ENCODE measurements around the gene CACNA2D4.

CACNA2D4 gene

DNA sequence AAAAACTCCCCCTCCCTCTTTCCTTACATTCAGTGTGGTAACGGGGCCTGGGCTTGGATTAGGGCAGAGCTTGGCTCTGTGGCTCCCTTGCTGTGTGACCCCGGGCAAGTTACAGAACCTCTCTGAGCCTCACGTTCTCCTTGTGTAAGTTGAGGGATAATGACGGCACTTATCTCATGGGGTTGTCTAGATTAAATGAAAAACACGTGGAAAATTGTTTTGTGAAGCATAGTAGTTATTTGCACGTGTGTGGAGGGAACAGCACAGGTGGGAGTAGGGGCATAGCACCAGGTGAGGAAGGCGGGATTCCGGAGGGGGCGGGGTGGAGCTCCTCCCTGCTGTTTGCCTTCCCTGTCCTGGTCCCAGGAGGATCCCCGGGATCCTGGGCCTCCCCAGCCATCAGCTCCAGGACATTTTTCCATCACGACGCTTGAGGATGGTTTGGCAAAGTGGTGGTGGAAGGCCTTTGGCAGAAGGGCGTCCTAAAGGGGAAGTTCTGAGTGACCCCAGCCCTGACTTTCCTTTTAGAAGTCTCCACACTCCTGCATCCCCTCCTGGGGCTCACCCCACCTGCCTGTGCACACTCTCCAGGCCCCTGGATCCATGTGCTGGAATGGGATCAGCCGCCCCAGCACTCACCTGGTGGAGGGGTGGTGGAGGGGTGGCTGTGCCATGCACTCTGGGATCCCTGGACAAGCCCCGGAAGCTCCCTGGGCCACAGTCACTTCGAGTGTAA lies 75.4 kb downstream of the CACNA2D4 start:
- DNase-seq, result no peak

DNA sequence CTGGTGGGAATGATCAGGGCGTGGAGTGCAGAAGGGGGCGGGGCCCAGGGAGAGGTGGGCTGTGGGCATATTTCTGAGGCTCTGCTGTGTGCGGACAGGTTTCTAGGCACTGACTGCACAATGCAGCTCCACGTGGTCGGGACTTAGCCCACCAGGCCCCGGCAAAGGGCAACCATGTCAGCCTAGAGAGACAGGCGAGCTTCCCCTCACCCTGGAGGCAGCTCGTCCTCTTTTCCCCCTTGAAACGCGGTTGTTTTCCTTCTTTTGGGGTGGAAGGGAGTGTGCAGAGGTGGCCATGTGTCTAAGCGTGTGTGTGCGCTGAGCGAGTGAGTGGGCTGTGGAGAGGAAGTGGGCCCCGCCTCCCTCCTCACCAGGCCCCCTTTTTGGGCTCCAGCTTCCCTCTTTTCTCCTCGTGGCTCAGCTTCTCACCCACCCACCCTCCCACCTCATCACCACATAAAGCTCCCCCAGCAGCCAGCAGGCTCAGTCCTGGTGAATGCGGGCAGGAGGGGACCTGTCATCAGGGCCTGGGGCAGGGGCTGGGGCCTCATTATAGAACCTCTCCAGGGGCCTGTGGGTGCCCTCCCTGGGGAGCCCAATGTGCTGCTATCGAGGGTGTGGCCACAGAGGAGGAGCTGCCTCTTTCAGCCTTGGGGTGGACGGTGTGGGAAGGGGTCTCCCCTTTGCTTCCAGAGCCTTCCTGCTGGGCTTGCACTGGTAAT lies 76.1 kb downstream of the CACNA2D4 start:
- no peak for DNase-seq

DNA sequence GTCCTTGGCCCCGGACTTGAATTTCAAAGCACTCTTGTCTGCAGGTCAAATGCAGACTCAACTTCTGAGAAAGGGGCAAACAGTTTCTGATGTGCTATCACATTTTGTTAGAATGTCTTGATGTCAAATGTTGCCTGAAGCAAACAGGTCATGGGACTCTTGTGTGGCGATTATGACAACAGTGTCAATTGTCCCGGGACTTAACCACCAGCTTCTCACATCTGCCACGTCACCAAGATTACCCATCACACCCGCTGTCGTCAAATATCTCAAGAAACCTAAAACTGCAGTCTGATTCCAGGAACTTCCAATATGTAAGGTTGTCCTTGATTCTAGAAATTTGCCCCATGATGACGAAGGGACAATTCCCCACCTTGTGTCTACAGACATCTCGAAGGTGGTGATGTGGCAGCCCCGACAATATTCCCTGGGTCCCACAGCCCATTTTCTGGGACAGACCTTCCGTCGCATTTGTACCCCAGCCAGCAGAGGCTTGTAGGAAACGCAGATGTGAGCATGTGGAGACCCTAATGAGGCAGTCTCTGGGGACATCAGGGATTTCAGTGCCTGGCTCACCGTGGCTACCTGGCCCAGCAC lies 76.8 kb downstream of the CACNA2D4 start:
- no peak for DNase-seq

DNA sequence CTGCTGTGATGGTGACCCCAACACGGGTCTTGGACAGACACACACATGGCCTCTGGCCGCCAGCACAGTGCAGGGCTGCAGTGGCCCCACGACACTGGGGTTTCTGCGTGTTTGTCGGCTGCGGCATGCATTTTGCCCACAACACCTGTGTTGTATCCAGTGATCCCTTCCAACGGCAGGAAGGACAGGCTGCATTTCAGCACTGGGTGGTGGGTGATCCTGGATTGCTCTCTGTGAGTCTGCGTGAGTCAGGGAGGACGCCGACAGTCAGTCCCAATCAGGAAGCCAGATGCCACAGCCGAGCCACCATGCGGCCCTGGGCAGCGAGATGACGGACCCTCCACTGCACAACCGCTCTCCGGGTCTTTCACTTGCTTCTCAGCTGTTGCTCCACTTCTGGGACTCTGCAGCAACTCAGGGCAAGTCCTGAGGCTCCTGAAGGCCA lies 77.4 kb downstream of the CACNA2D4 start:
- no peak for DNase-seq

DNA sequence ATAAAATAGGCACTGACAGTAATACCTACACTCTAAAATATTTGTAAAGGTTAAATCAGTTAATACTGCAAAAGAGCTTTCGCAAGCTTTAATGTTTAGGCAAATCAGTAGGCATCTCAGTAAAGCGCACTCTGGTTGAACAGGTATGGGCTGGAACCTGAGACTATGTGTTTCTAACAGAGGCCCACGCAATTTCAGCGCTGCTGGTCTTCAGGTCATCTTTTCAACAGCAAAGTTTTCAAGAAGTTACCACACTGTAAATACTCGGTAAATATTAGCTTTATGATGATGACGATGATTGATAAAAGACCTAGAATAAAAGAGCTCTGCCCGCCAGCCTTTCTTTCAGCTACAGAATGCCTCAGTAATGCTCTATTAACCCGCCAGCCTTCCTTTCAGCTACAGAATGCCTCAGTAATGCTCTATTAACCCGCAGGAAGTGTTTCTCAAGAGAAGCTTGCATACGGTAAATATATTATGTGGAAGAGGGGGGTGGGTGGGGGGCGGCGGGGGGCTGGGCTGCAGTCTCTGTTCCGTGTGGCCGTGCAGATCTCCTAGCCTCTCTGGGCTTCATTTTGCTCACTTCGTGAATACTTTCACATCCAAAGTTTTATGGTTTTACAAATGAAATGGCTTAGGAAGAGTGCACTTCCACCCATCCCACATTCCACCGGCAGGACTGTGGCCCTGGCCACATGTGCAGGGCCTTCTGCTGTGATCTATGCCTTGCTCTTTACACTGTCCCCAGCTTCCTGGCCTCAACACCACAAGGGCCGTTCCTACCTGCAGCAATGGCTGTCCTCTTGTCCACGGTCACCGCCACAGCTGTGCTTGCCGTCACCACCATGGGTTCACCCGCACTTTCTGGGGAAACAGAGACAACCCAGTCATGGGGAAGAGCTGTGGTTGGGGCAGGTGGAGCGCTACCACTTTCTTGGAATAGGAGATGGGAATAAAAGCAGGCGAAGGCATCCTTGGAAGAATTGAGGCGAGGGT lies 78.2 kb downstream of the CACNA2D4 start:
- DNase-seq, result peak; percentile 62

DNA sequence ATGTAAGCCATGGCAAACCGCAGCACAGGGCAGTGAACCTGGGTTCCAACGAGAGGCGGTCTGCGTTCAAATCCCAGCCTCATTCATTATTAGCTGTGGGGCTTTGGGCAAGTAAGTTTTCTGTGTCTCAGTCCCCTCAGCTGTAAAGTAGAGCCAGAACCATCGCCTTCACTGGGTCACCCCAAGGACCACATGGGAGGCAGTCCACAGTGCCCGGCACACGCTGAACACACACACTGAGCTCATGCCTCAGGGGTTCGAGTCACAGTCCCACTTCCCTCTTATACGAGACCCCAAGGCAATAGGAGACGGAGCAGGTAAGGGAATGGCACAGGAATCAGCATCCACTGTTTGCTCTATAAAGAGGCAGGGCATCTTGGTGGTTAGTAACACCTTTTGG lies 79.0 kb downstream of the CACNA2D4 start:
- DNase-seq, result no peak

DNA sequence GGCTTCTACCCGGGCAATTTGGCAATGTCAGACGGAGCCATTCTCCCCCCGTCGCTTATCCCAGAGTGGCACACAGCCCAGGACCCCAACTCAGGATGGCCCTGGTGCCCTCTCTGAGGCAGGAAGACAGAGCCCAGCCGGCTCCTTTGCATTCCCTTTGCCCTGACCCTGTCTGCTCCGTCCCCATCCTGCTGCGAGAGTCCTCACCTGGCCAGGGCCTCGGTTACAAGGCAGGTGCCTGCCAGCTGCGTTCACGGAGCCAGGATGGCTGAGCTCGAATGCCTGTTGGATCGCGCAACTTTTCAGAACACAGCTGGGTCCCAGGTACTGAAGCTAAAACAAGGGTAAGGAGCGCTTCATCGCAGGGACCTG lies 79.5 kb downstream of the CACNA2D4 start:
- DNase-seq, result no peak

DNA sequence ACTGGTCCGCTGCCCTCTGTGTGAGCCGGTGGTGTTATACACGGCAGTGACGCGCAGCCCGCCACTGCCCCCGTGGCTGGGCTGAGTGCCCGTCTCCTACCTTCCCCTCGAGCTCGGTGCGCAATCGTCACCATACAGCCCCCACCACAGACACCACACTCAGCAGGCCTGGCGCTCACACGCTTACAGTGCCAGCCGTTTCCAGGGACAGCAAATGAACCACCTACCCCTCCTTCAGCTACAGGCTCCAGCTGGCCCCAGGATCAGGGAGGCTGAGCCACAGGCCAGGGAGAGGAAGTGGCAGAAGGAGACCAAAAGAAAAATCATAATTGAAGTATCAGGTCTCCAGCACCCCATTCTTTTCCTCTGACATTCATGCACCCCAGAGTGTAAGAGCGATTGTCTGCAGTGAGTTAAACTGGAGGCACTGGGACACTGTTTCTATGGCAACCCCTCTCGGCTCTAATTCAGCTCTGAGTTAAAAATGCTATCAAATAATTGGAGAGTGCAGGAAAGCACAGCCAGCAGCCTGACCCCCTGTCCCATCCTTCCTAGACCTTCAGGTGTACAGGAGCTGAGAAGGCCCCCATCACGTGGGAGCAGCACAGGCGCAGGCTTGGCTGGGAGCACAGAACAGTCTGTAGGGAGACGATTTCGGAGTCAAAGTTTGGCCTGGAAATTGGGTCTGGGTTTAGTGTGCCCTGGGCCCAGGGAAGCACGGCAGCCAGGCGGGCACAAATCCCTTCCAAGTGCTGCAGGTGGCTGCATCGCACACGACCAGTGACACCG lies 80.1 kb downstream of the CACNA2D4 start:
- peak; percentile 85 for DNase-seq

DNA sequence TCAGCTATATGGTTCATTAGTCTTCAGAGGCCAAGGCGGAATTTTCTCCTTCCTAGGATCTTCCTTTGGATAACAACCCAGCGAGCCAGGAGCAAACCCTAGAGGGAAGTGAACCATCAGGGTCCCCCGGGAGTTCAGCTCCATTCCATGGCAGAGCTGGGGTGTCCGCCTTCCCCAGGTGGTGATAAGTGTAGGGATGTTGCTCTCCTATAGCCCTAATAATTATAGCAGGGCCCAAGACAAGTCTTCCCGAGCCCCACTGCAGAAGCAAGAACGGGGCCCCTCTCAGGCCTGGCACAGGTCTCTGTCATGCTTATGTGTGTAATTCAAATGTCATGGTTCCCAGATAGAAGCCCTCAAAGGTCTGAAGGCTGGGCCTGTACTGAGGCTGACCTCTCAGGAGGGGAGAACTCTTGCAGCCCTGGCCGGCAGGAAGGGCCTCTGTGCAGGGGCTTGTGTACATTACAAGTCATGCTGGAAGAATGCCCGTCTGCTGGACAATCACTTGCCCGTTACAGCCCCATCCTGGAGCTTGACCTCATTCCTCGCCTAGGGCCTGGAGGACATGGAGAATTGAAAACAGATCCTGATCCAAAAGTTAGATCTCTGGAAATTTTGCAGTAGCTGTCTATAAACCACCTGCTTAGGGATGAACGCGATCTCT lies 80.8 kb downstream of the CACNA2D4 start:
- DNase-seq, result no peak

DNA sequence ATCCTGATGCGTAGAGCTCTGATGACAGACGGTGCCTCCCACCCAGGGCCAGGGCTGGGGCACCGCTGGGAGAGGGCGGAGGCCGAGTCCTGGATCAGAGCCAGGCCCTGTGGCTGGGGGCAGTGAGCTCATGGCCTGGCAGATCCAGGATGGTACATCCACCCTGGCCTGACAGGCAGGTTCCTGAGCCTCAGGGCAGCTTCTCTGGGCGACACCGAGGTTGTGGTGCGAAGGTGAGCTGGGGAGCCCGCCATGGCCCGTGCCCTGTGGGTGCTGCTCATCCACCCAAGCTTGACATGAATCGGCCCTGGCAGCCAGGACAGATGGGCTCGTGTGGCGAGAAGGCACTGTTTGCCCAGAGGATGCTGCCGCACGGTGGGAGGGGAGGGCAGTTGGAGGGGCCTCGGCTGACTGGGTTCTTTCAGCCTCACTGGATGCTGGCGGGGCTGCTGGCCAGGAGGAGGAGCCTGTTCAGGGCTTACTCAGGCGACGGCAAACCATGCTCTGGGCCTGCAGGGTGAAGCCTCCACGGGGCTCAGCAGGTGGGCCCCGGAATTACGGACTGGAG lies 81.5 kb downstream of the CACNA2D4 start:
- DNase-seq, result peak; percentile 95

DNA sequence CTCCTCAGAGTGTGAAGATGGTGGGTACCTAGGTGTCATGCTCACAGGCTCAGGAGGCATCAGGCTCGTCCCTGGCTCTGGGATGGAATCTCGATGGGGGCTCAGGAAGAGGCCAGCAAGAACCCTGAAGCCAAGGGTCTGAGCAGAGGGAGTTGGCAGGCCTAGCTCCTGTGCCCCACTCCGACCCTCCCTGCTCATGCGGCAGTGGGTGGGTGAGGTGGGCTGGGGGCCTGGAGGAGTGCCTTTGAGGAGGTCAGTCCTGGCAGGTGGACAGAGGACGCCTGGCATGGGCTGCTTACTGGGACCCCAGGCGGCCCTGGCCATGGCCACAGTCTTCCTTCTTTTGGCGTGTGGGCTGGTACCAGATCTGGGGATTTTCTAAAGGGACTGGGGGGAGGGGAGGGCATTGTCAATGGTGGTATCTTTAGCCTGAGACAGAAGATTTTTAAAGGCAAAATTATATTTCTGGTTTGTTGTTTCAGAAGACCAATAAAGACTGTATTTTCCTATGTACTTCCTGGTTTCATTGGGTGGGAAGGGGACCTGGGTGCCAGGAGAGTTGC lies 82.1 kb downstream of the CACNA2D4 start:
- DNase-seq, result no peak

DNA sequence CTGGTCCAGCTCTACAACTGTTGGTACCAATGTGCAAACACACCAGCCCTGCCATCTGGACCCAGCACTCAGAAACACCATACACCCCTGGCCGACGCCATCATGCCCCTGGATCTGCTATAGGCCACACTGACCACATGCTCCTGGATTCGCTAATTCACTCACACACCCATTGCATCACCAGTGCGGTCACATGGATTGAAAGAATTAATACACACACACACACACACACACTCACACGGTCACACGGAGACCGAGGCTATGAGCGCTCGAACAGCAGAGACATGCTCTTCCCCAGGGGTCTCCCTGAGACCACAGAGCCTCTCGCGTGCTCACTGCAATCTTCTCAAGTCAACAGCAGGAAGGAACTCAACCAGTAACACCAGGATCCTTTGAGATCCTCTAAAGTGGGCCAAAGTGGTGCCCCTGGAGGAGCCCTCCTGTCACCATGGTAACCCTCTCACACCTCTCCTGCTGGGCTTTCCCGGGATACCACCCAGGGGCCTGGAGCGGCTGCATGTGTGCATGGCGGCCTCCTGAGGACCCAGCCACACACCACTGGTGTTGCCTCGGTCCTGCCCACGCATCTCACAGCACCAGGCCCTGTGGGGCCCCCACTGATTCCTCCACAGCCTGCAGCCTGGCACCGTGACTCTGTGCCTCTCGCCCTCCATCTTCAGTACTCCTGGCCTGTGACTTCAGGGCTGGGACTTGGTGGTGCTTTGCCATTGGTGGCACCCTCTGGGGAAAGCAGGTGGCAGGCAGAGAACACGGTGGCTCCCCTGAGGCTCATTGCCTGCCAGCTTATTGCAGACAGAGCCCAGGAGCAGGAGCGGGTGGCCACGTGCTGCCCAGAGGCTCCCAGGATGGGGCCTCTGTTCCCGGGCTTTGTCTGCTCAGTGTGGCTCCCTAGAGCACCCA lies 83.0 kb downstream of the CACNA2D4 start:
- peak; percentile 47 for DNase-seq

DNA sequence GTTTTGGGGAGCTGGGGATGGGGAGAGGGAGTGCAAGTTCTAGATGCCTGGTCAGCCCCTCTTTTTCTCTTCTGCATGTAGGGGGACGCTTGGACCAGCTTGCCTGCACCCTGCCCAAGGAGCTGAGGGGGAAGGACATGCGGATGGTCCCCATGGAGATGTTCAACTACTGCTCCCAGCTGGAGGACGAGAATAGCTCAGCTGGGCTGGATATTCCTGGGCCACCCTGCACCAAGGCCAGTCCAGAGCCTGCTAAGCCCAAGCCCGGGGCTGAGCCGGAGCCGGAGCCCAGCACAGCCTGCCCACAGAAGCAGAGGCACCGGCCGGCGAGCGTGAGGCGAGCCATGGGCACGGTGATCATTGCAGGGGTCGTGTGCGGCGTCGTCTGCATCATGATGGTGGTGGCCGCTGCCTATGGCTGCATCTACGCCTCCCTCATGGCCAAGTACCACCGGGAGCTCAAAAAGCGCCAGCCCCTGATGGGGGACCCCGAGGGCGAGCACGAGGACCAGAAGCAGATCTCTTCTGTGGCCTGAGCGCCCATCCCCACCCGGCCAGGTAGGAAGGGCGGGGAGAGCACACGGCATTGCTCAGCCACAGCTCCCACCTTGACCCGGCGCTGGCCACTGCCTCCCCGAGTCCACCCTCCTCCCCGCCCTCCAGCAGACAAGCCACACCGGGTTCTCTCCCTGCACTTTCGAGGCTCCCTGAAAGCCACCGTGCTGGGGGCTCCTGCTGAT lies 84.1 kb downstream of the CACNA2D4 start:
- no peak for DNase-seq

DNA sequence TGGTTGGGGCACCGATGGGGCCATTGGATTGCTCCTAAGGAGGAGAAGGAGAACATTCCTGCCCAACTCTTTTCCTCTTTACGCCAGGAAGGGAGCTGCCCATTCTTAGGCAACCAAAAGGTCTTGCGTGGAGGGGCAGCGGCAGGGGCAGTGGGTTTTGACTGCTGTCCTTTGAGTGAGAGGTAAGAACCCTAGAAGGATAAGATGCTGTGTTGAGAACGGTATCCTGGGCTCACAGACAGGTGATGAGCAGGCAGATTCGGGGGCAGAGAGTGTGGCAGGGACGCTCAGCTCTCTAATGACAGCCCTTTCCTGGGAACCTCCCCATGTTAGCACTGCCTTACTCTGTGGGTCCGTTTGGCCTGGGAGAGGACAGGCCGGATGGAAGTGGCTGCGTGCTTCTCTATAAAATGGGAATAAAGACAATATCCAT lies 84.8 kb downstream of the CACNA2D4 start:
- no peak for DNase-seq

DNA sequence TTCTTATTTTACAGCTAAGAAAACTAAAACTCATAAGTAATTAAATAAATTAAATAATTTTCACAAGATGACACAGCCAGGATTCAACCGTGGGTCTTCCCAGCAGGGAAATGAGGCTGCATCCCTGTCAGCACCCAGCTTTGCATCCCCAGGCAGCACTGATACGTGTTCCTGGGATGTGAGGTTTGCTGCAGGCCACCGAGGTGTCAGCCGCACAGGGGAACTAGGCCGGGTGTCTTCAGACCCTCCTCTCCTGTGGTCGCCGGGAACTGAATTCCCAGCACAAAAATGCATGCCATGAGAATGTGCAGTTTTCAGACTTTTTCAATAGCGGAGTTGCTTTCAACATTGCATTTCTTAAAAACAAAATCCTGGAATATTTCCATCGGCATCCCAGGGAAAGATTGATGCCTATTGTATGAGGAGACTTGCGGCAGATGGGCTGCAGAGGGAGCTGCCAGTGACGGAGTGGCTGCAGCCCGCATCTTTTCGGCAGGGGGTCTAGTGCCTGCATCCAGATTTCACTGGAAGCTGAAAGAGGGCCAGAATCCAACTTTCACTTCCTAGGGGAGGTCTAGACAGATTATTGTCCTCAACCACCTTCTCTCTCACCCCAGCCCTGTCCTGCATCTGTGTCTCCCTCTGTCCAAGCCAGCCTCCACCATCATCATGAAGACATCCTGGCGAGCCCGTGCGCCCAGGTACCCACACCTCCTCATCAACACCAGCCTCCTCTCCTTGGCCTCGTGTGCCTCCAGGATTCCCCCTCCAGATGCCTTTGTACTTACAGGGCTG lies 85.5 kb downstream of the CACNA2D4 start:
- no peak for DNase-seq

DNA sequence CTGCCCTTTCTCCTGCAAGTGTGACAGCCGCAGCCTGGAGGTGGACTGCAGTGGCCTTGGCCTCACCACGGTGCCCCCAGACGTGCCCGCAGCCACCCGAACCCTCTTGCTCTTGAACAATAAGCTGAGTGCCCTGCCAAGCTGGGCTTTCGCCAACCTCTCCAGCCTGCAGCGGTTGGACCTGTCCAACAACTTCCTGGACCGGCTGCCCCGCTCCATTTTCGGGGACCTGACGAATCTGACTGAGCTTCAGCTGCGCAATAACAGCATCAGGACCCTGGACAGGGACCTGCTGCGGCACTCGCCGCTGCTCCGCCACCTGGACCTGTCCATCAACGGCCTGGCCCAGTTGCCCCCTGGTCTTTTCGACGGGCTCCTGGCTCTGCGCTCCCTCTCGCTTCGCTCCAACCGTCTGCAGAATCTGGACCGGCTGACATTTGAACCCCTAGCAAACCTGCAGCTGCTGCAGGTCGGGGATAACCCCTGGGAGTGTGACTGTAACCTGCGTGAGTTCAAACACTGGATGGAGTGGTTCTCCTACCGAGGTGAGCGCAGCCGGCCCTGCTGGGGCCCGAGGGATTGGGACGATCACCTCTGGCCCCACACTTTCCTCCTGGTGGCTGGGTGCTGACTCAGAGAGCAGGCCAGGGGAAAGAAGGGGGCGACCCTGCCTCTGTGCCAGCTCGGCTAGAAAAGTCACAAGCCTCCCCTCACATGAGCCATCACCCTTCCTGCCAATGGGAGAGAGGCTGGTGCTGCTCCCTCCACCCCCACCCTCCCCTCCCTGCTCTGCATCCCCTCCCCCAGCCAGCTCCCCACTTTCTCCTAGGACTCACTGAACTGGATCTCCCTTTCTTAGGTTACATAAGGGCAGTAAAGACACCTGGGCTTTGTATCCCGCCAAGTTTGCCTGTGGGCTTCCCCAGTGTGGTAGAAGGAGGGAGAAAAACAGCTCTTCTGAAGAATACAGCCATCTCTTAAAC lies 87.2 kb downstream of the CACNA2D4 start:
- no peak for DNase-seq

DNA sequence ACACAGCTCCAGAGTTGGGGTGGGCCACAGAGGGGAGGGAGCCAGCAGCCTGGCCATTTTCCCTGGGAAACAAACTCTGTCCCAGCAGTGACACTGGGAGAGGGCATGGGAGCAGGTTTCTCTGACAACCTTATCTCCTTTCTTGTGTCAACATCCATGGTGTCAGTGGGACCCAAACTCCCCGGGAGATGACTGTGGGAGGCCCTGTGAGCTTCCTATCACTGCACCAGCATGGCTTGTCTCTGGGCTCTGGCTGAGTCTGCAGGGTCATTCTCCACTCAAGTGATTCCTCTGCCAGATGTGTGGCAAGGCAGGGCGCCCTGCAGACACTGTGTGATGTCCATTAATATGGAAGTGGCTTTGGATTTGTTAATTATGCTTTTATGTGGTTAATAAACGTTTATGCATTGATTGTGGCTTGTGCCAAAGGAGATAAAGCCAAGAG lies 88.0 kb downstream of the CACNA2D4 start:
- DNase-seq, result peak; percentile 41

All from NCI-H1092 treated with DMSO at 0.1 percent for 48 hours (cell line).